Measurements from ENCODE around the gene SOX6.

Gene SOX6

DNA sequence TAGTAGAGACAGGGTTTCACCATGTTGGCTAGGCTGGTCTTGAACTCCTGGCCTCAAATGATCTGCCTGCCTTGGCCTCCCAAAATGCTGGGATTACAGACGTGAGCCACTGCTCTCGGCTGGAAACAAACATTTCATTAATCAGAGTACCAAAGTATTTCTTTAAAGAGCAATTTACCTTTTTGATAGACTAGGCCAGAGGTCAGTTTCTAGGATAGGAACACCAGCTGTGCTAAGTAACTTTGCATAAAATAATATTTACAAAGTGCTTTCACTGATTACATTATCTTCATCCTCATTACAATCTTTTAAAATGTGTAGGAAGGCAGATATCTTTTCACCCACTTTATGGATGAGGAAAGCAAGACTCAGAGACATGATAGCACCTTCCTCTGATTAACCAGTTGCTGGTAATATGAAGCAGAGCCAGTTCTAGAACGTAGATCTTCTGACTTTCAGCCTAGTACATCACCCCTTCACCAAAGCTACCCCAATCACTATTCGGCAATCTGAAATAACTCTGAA, 355.2 kb downstream of the SOX6 start:
- DNase-seq (ENCODE audit: low read depth in 2 of 2): no peak

GRCh38 chr11:16000065-16000464, 356.3 kb downstream of the SOX6 start:
- DNase-seq (ENCODE audit: low read depth in 2 of 2): no peak

DNA sequence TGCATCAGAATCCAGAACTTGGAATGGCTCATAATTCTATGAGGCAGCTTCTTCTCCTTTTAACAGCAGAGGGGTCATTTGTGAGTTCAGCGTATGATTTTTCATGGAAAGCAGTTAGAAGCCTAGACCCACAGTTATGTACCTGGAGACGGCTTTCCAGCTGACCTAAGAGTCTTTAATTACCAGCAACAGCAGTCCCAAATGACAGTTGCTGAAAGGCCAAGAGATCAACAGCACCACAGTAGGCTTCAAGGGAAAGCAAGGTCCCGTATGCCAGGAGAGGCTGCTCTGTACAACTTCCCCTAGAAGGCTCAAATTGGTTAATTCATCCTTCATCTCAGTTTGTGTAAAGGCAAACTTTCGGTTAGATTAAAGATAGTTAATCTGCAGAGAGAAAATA, 363.0 kb downstream of the SOX6 start:
- DNase-seq (ENCODE audit: low read depth in 2 of 2): no peak

- DNase-seq (ENCODE audit: low read depth in 2 of 2): no peak
These were observed 365.1 kb downstream of the SOX6 start for GRCh38 chr11:15991215-15991614.

- no peak for DNase-seq (ENCODE audit: low read depth in 2 of 2)
These were observed 366.7 kb downstream of the SOX6 start for GRCh38 chr11:15989685-15990084.

- no peak for DNase-seq (ENCODE audit: low read depth in 2 of 2)
These were observed 367.6 kb downstream of the SOX6 start for GRCh38 chr11:15988693-15989231.

- no peak for DNase-seq (ENCODE audit: low read depth in 2 of 2)
These were observed 368.3 kb downstream of the SOX6 start for GRCh38 chr11:15988016-15988550.

GRCh38 chr11:15987046-15987445, 369.3 kb downstream of the SOX6 start:
- DNase-seq (ENCODE audit: low read depth in 2 of 2): no peak

- DNase-seq (ENCODE audit: low read depth in 2 of 2): no peak
These were observed 370.5 kb downstream of the SOX6 start for GRCh38 chr11:15985860-15986139.

- DNase-seq (ENCODE audit: low read depth in 2 of 2): no peak
These were observed 371.1 kb downstream of the SOX6 start for GRCh38 chr11:15985127-15985859.

GRCh38 chr11:15981292-15981691, 375.1 kb downstream of the SOX6 start:
- no peak for DNase-seq (ENCODE audit: low read depth in 2 of 2)

- DNase-seq (ENCODE audit: low read depth in 2 of 2): no peak
These were observed 379.2 kb downstream of the SOX6 start for GRCh38 chr11:15977116-15977515.

DNA sequence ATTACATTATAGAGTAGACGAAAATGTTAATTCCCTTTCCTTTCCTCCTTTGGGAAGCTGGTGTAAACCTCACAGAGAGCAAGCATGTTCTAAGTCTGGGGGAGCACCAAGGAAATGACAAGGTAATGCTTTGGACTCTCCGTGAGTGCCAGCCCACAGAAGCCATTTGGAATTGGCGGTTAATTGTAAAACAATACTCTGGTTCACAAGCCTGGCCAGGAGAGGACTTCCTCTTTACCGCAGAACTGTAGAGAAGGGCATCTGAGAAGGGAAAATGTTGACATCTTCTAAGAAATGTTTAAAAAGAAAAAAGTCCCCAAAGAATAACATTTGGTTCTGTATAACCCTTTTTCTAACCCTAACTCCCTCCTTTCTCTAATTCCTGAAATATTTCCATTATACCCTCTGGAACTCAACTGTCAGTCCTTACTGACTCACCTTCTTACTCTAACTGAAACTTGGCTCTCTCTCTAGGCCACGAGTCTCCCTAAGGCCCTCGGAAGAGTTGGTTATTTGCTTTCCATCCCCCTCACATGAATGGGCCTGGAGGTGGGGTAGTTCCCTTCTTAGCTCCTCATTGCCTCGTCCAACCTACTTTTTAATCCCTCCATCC, 379.8 kb downstream of the SOX6 start:
- DNase-seq (ENCODE audit: low read depth in 2 of 2): no peak

GRCh38 chr11:15975742-15976141, 380.6 kb downstream of the SOX6 start:
- DNase-seq (ENCODE audit: low read depth in 2 of 2): no peak

GRCh38 chr11:15972838-15973237, 383.5 kb downstream of the SOX6 start:
- DNase-seq (ENCODE audit: low read depth in 2 of 2): no peak

- no peak for DNase-seq (ENCODE audit: low read depth in 2 of 2)
These were observed 385.2 kb downstream of the SOX6 start for GRCh38 chr11:15971215-15971546.

- no peak for DNase-seq (ENCODE audit: low read depth in 2 of 2)
These were observed 385.7 kb downstream of the SOX6 start for GRCh38 chr11:15970506-15971214.

GRCh38 chr11:15969701-15970329, 386.5 kb downstream of the SOX6 start:
- DNase-seq (ENCODE audit: low read depth in 2 of 2): no peak

GRCh38 chr11:15969281-15969680, 387.1 kb downstream of the SOX6 start:
- no peak for DNase-seq (ENCODE audit: low read depth in 2 of 2)

DNA sequence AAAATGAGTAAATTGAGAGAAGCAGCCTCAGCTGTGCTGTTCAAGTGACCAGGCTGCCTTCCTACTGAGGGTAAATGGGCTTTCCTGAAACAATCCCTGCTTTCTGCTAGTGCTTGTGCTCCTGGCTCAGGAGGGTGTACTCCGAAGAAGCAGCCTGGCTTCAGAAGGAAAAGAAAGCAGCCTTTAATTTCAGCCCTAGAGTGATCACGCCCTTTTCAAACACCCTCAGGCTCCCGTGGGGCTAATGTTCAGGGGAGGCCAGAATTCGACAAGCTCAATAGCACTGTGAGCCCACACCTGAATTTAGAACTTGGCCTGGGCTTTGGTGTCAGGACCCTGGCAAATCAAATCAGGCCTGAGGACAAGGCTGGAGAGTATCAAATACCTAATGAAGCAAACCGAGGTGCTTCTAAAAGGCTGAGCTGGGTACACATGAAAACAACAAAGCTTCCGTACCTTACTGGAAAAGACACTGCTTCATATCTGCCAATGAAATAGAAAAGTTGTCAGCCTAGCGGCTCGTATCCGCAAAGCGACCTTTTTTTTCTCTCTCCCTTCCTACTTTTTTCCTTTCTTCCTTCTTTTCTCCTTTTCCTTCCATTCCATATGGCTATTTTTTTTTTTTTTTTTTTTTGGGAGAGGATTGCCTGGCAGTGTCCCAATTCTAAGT, 387.8 kb downstream of the SOX6 start:
- no peak for DNase-seq (ENCODE audit: low read depth in 2 of 2)

DNA sequence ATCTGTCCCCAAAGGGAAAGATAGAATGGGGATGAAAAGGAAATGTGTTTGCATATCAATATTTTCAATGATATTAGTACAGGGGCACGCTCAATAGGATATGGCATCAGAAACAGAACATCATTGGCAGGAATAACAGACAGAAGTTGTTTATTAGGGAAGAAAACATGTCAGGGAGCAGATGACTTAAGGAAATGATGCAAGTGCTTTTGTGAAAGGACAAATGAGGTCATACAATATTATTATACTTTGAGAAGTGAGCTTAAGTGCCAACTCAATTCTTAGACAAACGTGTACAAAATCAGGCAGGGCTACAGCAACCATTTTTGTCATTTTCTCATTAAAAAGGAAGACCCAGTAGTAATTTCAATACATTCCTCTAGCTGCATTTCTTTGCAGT, 388.4 kb downstream of the SOX6 start:
- no peak for DNase-seq (ENCODE audit: low read depth in 2 of 2)

DNA sequence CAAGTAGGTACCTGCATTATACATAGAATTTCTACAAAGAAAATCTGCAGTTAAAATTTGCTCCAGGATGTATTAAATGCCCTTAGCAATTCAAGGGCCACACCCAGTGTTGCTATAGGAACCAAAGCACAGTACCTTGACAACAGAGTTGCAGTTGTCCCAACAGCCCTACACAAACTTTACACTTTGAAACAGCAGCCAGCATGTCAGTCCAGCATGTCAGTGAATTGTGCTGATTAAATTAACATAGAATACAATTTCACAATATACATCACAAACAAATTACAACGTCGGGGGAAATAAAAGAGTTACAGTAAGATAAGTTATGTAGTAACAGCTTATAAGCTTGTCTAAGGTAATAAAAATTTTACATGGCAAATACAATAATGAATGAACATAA, 389.2 kb downstream of the SOX6 start:
- DNase-seq (ENCODE audit: low read depth in 2 of 2): no peak
